HG03097 (cell line): ENCODE measurements around the gene MEGF11.

ENCODE experiments used
- ATAC-seq: cut with Tn5 transposase; IDR thresholded peaks from one replicate; pipeline ENCODE4 v1.9.1; 2021; ENCODE audit not compliant: unreplicated experiment, low FRiP score

Gene MEGF11

DNA sequence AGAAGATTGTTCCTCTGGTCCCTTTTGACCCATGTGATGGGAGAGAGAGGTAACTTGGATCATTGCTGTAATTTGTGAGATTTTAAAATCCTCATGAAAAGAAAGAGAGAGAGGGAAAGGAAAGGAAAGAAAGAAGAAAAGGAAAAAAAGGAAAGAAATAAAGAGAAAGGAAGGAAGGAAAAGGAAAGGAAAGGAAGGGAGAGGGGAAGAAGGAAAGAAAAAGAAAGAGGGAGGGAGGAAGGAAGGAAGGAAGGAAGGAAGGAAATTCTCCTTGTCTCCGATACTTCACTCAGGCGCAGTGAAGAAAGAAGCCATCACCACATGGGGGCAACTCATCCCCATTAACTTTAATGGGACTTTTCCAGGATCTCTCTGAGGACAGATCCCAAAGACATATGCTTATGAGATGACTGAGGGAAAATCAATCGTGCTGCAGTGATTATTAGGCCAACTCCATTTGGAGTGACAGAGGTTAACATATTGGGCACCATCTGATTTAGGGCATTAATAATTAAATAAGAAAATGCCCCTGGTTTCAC, 123.0 kb downstream of the MEGF11 start:
- ATAC-seq, result no peak

DNA sequence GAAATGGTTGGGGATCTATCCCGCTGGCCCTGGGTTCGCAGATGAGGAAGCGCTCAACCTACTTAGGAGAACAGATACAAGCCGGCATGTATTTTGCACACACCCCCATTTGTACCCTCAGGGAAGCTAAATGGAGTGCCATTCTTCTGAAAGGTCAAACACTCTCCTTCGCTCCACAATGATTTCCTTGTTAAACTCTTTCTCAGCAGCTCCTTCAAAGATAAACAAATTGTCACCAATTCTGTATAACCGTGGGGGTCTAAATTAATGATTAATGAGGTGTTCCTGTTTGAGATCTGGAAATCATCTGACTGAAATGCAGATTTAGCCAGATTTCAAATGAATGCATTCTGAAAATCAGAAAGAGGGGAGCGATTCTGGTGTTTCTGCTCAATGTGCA, 124.0 kb downstream of the MEGF11 start:
- ATAC-seq, result no peak

DNA sequence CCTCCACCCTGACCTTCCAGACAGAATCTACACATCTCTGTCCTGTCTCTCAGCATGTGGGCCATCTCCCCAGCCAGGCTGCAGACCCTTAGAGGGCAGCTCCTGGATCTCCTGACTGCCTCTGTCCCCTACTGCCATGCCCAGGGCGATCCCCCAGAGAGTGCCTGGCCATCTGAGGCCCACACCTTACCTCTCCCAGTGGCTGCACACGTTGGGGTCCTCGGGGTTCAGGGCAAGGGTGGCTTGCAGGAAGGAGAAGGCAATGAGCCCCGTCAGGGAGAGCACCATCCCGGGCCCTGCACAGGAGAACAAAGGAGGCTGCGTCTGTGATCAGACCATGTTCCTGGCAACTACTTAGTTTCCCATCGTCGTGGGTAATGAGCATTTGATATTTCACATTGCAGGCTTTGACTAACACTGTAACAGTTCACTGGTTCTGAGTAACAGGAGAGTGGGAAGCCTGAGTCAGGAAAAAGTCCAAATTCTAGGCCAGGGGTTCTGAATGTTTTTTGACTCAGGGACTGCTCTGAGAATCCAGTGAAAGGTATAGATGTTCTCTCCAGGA, 125.4 kb downstream of the MEGF11 start:
- no peak for ATAC-seq

DNA sequence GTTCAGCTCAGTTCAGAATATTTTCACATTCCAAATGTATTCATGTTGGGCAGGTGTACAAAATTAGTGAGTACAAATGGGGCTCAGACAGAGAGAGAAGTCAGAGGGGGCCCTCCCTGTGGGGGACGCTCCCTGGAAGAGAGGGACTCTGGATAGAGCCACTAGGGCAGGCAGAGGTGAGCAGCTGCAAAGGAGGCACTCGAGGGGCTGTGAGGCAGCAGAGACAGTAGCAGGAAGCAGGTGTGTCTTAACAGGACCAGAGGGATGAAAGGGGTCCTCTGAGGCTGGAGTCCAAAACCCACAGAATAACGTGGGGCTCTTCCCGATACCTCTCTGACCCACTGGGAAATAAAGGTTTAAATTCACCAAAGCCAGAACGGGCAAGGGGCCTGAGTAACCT, 127.1 kb downstream of the MEGF11 start:
- no peak for ATAC-seq

DNA sequence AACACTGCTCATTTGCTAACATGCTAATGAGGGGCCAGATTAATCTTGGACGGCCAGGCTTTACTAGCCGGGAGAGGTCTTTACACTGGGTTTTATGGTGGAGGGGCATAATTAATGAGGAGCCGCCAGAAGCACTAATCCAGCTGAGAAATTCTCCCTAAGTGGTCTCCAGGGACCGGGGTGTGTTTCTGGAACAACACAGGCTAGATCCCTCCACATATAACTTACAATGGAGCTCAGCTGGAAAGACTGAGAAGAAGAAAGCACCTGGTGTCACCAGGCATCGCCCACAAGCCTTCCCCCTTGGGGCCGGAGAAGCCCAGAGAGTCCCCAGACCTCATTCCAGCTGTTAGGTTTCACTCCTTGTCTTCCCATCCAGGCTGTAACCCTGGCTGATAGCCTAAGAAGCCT, 127.5 kb downstream of the MEGF11 start:
- no peak for ATAC-seq

DNA sequence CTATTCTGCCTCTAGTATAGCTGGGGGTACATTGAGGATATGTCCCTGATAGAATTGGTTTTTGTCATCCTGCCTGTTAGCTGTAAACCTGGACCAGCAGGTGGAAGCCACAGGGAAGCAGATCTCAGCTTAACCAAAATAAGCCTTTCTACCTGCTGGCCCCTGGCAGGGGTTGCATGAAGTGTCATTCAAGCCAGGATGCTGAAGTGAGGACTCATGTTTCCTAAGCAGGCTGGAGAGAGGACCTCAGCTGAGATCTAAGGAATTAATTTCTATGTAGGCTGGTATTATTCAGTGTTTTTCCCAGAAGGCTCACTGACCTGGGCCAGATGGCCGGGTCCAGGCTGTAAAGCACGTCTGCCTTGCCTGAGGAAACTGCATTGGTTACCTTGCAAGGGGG, 128.9 kb downstream of the MEGF11 start:
- ATAC-seq, result no peak

DNA sequence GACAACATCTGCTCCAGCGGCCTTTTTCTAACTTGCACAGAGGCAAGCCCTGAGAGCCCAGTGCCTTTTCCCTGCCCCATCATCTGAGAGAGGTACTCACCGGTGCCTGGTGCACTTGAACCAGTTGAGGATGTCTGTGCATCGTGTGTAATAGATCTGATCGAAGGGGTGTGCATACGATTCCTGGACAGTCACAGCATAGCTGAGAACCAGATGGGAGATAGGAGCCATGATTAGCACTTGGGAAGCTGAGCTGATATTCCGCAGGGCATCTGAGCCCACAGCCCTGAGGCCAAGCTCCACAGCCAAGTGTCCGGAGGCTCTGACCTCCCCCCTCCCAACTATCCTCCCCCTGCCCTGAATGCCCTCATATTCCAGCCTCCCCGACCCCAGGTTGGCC, 129.8 kb downstream of the MEGF11 start:
- no peak for ATAC-seq

DNA sequence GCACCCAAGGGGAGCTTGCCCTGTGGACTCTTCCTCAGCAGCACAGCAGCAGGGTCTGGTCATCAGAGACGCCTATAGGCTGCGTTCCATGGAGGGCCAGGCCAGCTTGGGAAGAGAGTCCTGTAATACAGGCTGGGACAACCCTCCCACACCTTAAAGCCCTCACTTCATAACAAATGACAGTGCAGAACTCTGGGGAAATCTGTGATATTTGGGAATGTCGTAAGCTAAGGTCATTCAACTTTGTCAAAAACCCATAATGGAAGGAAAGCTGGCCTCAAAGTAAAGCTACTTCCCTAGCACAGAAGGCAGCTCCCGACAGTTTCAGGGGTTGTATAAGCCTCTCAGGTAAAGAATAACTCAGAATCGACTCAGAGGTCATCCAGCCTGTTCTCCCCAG, 133.1 kb downstream of the MEGF11 start:
- no peak for ATAC-seq

DNA sequence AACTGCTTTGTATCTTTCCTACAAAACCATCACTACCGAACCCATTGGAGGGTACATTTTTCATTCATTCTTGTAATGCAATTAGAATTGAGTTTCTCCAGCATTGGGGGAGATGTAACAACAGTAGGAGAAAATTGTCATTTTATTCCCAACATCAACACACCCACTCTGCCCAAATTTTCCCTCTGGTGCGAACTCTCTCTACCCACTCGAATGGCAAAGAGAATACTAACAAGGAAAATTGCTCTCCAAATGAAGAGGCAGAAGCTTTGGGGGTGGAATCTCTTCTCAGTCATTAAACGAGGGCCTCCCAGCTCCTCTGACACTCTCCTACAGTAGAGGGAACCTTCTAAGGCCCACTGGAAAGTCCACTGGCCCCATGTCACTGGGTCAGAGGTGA, 135.7 kb downstream of the MEGF11 start:
- ATAC-seq, result no peak

DNA sequence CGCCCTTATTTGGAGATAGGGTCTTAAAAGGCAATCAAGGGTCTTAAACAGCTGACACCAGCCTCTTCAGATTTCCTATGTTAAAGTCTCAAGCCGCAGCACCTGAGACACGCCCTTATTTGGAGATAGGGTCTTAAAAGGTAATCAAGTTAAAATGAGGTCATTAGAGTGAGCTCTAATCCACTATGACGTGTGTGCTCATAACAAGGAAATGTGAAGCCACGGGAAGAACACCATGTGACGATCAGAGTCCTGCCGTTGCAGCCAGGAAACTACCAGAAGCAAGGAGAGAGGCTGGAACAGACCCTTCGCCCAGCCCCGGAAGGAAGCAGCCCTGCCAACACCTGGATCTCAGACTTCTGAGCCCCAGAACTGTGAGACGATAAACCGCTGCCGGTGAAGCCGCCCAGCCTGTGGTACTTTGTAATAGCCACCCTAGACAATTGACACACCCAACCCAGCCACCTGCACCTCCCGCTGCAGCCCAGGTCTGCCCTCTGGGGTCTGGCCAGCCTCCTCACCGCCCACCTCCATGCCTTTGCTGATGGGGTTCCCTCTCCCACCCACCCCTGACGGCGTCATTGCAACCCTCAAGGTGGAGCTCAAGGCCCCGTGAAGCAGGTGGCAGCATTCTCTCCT, 137.9 kb downstream of the MEGF11 start:
- ATAC-seq, result no peak

DNA sequence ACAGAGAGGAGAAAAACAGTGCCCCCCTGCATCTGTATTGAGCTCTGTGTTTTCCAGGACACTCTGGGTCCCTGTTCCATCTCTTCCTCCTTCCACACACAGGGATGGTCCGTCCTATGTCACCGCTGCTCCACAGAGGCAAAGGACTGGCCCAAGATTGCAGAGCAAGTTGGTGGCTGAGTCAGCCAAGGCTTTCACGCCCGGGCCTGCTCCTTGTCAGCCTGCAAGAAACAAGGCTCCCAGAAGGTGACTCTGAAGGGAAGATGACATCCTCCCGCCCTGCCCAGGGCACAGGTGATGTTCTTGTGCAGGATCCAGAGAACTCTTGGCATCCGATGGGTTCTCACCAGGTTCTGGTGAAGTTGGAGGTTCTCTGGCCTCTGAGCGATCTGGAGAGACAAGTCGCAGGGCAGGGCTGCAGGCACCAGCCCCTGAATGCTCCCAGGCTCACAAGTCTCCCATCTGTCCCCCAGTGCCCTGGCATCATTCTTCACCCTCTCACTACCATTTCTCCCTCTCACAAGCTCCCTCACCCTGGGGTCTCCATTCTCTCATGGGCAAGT, 138.6 kb downstream of the MEGF11 start:
- no peak for ATAC-seq

DNA sequence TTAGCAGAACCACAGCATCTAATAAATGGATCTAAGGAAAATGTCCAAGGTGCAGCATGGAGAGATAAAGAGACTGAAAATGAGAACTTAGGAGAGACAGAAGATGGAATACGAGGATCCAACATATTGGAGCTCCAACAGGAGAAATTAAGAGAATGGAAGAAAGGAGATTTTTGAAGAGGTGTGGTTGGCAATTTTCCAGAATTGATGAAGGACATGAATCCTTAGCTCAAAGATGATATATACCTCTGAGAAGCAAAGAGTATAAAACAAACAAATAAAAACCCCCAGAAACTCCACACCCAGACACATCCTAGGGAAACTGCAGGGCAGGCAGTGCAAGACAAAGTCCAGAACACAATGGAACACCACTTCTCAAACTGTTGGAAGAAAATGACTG, 141.2 kb downstream of the MEGF11 start:
- no peak for ATAC-seq

DNA sequence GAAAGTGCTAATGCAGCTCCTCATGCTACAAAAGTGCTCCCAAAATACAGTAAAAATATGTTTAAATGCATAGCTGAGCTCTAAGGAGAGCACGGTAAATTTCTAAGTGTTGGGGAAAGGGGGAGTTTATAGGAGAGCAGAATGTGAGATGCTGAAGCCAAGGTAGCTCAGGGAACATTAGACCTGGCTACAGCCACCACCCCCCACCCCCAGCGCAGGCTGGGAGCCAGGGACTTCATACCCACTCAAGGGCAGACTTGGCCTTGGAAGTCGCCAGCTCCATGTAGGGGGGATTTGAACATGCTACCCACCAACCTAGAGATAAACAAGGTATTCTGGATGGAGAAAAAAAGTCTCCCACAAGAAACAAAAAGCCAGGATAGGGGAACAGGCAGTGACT, 142.2 kb downstream of the MEGF11 start:
- no peak for ATAC-seq

DNA sequence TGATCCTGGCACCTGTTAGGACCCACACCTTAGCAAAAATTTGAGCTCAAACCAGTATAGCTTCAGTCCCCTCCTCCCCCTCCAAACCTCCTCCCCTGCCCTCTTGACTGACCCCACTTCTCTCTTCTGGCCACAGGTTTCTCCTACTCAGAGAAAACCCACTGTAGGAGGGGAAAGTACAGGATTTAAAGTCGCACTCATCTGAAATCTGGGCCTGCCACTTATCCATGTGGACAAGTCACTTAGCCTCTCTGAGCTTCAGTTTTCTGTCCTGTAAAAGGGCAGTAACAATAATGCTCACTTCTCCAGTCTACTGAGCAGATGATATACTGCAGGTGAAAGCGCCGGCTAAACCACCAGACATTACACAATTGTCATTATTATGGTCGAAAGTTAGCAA, 142.7 kb downstream of the MEGF11 start:
- ATAC-seq, result no peak

DNA sequence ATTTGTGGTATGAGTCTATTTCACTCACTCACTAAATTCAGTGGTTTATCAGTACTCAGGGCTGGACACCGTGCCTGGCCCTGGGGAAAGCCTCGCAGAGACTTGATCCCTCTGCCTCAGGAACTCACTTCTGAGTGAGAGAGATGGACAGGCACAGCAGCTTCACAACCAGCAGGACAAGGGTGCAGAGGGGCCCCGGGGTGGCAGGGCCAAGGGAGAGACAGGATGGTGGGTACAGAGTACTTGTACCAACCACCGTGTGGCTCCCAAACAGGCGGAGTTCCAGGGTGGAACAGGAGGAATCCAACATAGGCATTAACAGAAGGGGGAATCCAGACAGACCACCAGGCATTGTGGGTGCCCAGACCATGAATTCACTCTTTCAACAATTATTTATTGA, 143.7 kb downstream of the MEGF11 start:
- no peak for ATAC-seq

DNA sequence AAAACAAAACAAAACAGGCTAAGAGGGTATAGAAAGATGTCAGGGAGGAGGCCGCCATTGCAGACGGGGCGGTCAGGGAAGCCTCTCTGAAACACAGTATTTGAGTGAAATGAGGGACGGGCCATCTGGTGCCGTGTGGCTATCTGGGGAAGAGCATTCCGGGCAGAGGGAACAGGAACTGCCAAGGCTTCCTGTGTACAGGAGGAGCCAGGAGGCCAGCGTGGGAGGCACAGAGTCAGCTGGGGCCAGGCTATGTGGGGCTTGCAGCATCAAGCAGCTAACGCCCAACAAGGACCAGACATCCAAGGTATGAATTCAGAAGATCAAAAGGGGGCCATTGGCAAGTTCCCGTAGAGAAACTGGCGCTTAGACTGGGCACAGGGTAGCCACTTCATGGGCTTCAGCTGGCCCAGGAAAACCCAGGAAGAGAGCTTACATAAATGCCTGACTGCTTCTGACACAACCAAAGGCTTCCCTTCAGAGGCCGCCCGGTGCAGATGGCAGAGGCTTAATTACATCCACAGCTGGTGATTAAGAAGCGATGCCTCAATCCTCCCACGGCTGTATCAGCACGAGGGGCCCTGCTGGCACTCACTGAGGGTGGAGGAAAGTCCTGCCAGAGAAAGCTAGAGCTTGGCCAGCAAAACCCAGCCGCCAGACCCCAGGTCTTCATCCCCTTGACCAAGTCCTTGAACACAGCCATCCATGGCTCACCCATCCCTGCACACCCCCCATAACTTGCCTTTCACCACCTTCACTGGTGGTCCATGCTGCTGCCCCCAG, 144.9 kb downstream of the MEGF11 start:
- ATAC-seq, result no peak

DNA sequence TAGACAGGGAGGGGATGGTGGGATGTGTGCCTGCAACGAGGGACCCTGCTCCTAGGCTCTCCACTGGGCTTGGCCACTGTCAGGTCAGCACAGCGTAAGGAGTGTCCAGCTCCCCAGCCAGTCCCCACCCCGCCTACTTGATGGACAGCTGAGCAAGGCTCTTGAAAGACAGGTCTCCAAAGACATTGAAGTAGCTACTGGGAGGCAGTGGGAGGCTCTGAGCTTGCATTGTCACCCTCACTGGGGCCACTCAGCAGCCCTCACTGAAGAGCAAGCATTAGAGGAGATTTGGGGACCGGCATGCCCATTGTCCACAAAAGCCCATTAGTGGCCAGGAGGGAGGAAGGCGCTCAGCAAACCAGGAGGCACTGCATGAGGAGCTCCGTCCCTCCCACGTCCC, 146.5 kb downstream of the MEGF11 start:
- ATAC-seq, result no peak

DNA sequence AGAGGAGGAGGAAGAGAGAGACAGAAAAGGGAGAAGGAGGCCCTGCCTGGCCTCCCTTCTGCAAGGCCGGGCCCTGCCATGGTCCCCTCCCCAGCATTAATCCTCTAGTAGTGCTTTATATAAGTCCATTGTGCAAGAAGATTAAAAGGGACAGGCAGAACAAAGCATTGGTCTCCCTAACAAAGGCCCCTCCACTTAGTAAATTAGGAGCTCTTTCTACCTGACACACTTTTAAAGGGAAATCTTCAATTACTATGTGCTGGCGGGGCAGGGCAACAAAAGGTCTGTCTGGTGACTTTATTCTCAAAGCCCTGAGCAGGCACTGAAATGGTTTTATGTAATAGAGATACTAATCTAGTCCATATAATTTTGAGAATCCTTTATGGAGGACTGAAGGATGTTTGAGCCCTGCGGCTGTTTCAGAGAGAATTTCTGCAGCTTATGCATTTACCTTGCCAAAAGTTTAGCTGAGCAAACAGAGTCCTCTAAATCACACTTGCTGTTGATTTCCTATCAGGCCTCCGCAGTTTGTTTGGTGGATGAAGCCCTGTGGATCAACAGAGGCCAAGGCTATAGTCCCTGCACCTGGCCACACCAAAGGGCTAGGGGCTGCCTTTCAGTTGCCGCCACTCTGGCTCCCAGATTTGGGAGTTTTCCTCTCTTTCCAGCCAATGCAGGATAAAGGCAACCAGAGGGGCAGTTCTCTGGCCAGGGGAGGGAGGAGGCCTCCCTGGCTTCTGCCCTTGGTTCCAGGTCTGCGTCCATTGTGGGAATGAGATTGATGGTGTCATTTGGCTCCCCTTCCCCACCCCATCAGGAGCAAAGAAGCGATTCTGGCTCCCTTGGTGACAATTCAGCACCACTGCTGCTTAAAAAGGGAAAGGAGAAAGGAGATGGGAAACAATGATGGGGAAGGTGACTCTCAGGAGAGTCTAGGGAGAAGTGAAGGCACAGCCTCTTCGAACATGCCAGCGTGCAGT, 148.0 kb downstream of the MEGF11 start:
- no peak for ATAC-seq

DNA sequence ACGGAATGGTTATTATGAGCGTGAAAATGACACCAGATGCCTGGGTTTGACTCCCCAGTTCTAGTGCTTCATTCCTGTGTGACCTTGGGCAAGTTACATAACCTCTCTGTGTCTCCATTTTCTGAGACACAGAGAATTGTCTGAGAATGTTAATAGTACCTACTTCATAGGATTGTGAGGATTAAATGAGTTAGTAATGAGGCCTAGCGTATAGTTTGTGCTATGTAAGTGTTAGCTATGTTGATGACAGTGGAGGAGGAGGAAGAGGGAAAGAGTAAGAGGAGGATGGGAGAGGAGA, 150.3 kb downstream of the MEGF11 start:
- no peak for ATAC-seq

DNA sequence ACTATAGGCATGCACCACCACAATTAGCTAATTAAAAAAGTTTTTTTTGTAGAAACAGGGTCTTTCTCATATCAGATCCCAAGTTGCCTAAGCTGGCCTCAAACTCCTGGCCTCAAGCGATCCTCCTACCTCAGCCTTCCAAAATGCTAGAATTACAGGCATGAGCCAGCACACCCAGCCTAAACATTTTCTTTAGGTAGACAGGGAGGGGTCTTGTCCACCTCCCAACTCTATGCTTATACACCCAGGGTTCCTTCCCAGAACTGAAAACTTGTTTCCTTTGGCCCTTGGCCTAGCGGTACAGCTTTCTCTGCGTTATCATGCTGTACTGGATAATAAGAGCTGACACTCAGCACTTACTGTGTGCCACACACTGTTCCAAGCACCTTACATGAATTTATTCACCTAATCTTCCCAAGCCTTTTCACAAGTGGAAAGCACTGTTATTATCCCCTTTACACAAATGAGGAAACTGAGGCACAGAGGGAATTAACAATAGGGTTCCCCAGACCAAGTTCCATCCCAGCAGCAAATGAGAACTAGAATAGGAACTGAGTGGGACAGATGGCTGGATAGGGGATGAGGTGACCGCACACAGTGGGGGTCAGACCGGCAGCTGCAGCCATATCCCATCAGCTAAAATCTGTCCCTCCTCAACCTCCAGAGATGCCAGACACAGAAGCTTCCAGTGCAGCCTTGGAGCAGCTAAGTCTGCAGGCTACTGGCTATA, 150.8 kb downstream of the MEGF11 start:
- ATAC-seq, result no peak
